Measurements from ENCODE around the gene LDLRAP1.

The LDLRAP1 gene

GRCh38 chr1:25524568-25525360 is 18.6 kb upstream of the LDLRAP1 start:
- DNase-seq = no peak

GRCh38 chr1:25525361-25525688 is 18.1 kb upstream of the LDLRAP1 start:
- no peak for DNase-seq

GRCh38 chr1:25526753-25527152 is 16.7 kb upstream of the LDLRAP1 start:
- DNase-seq = no peak

- no peak for DNase-seq
Observed at GRCh38 chr1:25527226-25527846, 16.1 kb upstream of the LDLRAP1 start.

GRCh38 chr1:25527946-25528595 is 15.3 kb upstream of the LDLRAP1 start:
- no peak for DNase-seq

GRCh38 chr1:25528881-25529517 is 14.4 kb upstream of the LDLRAP1 start:
- no peak for DNase-seq

DNA sequence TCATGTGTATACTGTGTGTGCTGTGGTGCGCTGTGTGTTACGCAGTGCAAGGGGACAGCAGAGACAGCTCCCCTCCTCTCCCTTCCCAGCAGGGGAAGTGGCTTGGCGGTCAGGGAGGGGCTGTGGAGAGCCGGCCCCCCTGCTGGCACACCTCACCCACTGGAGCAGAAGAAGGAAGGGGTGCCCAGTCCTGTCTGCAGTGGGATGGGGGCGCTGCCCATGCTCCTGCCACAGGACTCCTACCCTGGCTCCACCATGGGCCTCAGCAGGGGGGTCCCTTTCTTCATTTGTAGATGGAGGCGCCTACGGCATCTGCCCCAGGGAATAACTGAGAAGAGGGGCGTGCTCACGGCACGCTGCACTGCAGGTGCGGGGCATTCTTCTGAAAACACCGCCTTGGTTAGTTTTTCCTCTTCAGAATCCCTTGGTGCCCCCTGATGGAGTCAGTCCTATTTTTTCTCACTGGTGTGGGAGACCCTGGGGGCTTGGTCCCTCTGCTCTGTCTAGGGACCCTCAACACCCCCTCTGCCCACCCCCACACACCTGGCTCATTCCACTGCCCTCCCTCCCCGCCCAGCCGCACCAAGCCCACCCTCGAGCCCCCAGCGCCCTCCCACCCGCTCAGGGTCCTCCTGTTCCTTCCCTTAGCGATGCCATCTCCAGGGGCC is 13.8 kb upstream of the LDLRAP1 start:
- no peak for DNase-seq

- DNase-seq = no peak
Observed at GRCh38 chr1:25530186-25531081, 13.0 kb upstream of the LDLRAP1 start.

DNA sequence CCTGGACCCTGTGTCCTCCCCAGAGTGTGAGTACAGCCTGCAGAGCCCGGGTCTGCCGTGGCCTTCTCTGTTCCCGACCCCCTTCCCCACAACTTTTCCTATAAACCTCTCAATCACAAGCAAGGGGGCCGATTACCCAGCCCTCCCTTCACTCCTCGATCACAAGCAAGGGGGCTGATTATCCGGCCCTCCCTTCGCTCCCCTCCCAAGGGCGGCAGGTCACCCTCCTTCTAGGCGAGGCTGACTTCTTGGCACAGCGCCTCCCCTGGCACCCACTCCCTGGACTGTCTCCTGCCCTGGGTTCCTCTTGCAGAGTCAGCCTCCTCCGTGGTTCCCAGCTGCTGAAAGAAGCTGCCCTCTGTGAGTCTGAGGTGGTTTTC is 12.3 kb upstream of the LDLRAP1 start:
- DNase-seq = no peak

- no peak for DNase-seq
Observed at GRCh38 chr1:25532970-25533369, 10.4 kb upstream of the LDLRAP1 start.

GRCh38 chr1:25533775-25534409 is 9.5 kb upstream of the LDLRAP1 start:
- no peak for DNase-seq

GRCh38 chr1:25534410-25534788 is 9.0 kb upstream of the LDLRAP1 start:
- no peak for DNase-seq

GRCh38 chr1:25536124-25536523 is 7.3 kb upstream of the LDLRAP1 start:
- DNase-seq = no peak

- DNase-seq = no peak
Observed at GRCh38 chr1:25537153-25537831, 6.1 kb upstream of the LDLRAP1 start.

DNA sequence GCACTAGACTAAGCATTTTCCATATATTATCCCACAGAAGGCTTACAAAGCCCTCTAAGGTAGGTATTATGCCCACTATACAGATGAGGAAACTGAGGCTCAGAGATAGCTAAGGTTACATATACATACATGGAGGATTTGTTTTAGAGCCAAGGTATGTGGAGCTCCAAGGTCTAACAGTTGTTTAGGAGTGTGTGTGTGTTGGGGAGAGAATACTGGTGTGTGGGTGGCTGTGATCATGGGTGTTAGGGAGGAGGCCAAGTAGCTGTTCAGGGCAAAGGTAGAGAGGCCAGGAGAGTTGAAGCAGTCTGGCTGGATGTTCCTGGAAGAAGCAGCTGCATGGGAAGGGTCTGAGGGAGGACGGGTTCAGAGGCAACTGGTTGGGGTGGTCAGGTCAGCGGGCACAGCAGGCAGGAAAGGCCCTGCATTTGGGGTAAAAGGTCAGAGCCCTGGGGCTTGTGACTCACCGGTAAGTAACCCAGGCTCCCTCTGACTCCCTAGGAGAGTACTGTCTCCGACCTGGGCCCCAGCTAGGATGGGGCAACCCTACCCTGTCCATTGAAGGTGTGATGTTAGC is 5.1 kb upstream of the LDLRAP1 start:
- peak; percentile 28 for DNase-seq

GRCh38 chr1:25540750-25541342 is 2.6 kb upstream of the LDLRAP1 start:
- no peak for DNase-seq

DNA sequence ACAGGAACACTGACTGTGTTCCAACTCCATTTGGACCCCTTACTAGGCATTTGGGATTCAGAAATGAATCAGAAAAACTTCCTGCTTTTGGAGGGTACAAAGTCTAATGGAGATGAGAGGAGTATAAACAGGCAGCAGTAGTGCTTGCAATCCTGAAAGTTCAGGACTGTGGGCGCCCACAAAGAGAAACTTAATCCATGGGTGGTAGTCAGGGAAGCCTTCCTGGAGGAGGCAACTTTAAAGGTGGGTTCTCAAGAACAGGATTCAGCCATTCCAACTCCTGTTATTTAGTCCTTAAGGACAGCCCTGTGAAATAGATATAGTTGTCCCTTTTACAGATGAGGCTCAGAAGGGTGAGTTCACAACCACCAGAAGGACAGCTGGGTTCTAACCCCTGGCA is 2.0 kb upstream of the LDLRAP1 start:
- no peak for DNase-seq

DNA sequence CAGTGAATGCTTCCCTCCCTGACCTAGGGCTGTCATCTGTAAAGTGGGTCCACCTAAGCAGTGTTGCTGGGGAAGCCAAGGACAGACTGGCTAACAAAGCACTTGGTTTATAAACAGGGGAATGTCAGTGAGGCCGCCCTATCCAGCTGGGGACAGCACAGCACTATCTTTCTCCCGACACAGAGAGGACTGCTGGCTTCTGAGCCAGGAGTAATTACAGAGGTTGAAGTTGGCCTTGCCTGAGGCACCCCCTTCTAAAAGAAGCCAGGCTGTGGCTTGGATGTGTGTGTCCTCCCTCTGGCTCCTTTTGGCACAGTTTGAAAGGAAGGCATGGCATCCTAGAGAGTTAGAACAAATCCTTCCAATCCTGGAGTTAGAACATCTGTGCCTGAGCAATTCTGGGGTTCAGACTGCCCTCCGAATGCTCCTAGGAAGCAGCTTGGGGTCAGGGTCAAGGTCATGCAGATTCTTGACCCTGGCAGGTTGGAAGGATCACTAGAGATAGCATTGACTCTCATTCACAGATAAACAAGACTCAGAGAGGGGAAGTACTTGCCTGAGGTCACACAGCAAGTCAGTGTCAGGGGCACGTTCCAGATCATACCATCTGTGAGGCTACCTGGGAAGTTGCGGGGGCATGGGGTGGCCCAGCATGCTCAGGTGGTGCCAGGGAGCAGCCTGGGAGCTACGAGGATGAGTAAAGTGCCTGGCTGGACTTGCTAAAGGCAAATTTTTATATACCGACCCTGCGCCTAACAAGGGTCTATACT is 1.3 kb upstream of the LDLRAP1 start:
- no peak for DNase-seq

DNA sequence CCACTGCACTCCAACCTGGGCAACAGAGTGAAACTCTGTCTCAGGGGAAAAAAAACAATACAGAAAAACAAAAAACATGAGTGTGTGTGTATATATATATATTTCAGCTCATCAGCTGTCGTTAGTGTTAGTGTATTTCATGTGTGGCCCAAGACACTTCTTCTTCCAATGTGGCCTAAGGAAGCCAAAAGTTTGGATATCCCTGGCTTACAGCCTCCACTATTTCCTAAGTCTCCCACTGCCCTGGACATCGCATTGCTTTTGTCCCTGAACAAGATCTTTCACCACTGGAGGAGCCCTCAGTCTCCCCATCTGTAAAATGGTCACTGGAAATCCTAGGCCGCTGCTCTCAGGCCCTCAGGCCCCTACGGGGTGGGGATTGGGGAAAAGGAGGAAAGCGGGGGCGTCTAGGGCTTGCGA is 391 bp upstream of the LDLRAP1 start:
- DNase-seq = no peak

Measured in EL (cell line).